Urinary bladder (tissue), 4 donors: ENCODE measurements around the gene RDH8. TPM values are rescaled to one million over a fixed set of nuclear protein-coding genes. Genes with fewer than 3 reads are reported as not detected.

ENCODE experiments used
- DNase-seq: peaks from one replicate; pipeline ENCODE4 v3.0.0-alpha.2; 2015; ENCODE audit errors: extremely low spot score
- H3K27ac ChIP-seq: one replicate; pipeline ENCODE4 v1.5.1; 2013; ENCODE audit warnings: low read depth, mild to moderate bottlenecking, moderate library complexity
- H3K36me3 ChIP-seq: one replicate; pipeline ENCODE4 v1.6.1; 2013; ENCODE audit warnings: mild to moderate bottlenecking, moderate library complexity; ENCODE audit not compliant: insufficient read depth
- H3K4me1 ChIP-seq: one replicate; pipeline ENCODE4 v1.6.1; 2013; ENCODE audit warnings: mild to moderate bottlenecking, moderate library complexity; ENCODE audit not compliant: insufficient read depth
- H3K4me3 ChIP-seq: one replicate; pipeline ENCODE4 v1.5.1; 2013; ENCODE audit warnings: low read depth, low read length
- WGBS: extraction: QIAGEN DNeasy Blood & Tissue Kit; methylation state at CpG from one replicate; pipeline ENCODE4 v1.1.7; 2013; 5-methylcytosine and 5-hydroxymethylcytosine counted together
- polyA plus RNA-seq: library from polyadenylated mRNA; stranded (reverse); fragments of 200-250 nt; gene quantifications from one replicate; pipeline ENCODE4 v1.2.3, GENCODE V29; 2013
- total RNA-seq: library from RNA; depleted of rRNA; stranded (reverse); fragments of >200 nt; gene quantifications from one replicate; pipeline ENCODE4 v1.2.3, GENCODE V29; 2014
- donor health status: healthy with polysubstance abuse.
- donor health status: healthy.

RDH8 gene
- total and polyA plus RNA-seq, 2 donors, result not detected

DNA sequence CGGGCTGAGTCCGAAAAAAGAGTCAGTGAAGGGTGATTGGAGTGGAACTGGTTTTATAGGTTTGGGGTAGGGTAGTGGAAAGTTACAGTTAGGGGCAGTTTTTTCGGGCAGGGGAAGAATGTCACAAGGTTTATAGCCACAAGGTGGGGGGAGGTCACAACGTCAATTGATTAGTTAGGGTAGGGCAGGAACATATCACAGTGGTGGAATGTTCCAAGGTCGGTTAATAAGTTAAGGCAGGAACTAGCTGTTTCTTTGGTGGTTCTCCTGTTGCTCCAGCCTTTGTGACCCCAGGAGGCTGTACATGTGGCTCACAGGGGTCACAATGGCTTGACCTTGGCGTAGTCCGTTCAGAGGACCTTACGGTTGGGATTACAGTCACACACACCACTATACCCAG lies 20.3 kb downstream of the RDH8 start:
- no peaks in the 10 kb centered on the region for H3K36me3 ChIP-seq
- H3K4me1 ChIP-seq, result no peaks in the 10 kb centered on the region
- DNase-seq, result no peak
- 59% methylated on average over 8 of the region's 8 CpGs for WGBS
- H3K27ac ChIP-seq, result no peak overlapping the region
- H3K4me3 ChIP-seq, result no peak overlapping the region

DNA sequence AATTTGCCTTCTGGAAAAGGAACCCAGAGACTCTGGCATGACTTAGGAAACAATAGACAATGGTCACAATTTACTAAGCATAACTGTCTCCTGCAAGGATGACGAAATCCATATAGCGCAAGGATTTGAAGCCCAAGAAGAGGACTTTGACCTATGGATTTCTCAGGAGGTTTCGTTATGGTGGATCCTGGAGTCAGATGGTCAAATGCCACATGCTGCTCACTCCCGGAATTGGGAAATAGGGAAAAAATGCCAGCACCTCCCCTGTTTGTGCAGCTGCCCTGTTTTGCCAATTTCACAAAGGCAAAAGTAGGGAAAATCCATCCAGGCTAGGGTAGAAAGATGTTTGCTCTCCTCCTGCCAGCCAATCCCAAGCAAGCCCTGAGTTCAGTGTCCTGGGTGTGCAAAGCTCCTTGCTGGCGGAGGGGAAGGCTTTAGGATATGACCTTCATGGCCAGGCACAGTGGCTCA lies 23.4 kb downstream of the RDH8 start:
- no peak overlapping the region for H3K4me3 ChIP-seq
- H3K36me3 ChIP-seq, result no peaks in the 10 kb centered on the region
- no peaks in the 10 kb centered on the region for H3K4me1 ChIP-seq
- DNase-seq, result no peak
- no peak overlapping the region for H3K27ac ChIP-seq
- WGBS, result 76% methylated on average over 5 of the region's 5 CpGs

DNA sequence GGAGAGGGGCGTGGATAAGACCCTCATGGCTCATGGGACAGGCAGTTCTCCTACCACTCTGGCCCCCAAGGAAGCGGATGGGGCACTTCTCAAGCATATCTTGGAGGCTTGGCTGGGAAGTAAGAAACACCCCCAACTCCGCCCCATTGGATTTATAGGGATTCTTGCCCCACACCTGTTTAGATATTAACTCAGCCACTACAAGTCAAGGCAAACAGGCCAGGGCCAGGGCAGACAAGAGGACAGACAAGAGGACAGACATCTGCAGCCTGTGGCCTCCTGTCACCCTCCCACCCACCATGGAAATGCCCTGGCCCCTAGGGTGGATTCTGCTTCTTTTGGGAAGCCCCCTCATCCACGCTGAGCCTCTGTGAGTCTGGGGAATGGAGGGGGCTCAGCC lies 24.1 kb downstream of the RDH8 start:
- no peak for DNase-seq
- Histone ChIP-seq H3K4me3 (no peak overlapping the region), H3K36me3 (no peaks in the 10 kb centered on the region), H3K27ac (no peak overlapping the region), H3K4me1 (no peaks in the 10 kb centered on the region)
- WGBS, result 60% methylated on average over 4 of the region's 4 CpGs

DNA sequence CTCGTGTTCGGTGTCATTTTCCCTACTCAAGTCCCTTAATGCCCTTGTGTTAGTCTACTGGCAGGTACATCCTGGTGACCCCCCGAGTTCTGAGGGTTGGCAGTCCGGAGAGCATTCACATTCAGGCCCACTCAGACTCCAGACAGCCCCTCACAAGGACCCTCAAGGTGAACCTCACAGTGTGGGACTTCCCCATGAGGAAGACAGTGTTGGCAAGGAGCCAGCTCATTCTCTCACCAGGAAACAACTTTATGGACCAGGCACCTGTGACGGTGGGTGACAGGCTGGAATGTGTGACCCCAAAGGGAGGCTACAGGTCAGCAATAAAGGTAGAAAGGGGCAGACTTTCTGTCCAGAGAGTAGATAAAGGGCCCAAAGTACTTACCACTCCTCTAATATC lies 24.5 kb downstream of the RDH8 start:
- DNase-seq, result no peak
- no peak overlapping the region for H3K27ac ChIP-seq
- WGBS, result 57% methylated on average over 5 of the region's 5 CpGs
- no peaks in the 10 kb centered on the region for H3K36me3 ChIP-seq
- no peak overlapping the region for H3K4me3 ChIP-seq
- no peaks in the 10 kb centered on the region for H3K4me1 ChIP-seq

DNA sequence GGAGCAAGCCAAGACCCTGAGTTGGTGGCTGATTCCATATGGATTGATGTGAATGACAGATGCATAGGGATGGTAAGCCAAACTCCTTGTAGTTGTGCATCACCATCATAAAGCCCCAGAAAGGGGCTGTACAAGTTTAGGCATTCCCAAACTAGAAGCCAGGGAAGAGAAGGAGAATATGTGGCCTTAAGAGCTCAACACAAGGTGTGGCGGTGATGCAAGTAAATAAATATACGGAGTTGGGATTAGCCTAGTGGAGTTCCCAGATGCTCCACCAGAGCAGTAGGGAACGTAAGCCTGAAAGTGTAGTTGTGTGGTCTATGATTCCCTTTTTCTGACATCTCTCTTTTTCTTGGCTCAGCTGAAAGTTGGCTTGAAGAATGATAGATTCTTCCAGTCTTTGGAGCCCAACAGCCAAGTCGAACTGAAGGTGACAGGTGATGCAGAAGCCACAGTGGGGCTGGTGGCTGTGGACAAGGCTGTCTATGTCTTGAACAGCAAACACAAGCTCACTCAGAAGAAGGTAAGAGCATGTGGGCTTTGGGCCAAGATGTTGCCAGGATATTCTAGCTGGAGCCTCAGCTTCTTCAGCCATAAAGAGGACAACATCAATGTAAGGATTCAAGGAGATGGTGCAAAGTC lies 30.1 kb downstream of the RDH8 start:
- 75% methylated on average over 4 of the region's 4 CpGs for WGBS
- H3K4me1 ChIP-seq, result no peaks in the 10 kb centered on the region
- no peaks in the 10 kb centered on the region for H3K36me3 ChIP-seq
- H3K27ac ChIP-seq, result no peak overlapping the region
- H3K4me3 ChIP-seq, result no peak overlapping the region
- DNase-seq, result no peak

DNA sequence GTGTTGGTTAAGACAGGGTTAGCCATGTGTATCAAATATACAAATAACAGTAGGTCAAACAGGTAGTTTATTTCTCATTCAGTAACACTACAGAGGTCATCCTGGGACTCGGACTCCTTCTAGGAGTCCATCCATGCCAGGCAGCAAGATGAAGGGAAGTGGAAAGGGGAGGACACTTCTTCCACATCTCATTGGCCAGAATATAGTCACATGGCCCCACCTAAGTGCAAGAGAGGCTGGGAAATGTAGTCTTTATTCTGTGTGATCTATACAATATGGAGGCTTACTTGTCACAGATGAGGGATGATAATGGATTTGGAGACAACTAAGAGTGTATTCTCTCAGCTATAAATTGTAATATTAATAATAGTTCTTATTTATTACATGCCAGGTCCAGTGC lies 31.1 kb downstream of the RDH8 start:
- Histone ChIP-seq H3K4me1 (no peaks in the 10 kb centered on the region), H3K27ac (no peak overlapping the region), H3K36me3 (no peaks in the 10 kb centered on the region), H3K4me3 (no peak overlapping the region)
- 80% methylated on average over 1 of the region's 1 CpG for WGBS
- DNase-seq, result no peak

DNA sequence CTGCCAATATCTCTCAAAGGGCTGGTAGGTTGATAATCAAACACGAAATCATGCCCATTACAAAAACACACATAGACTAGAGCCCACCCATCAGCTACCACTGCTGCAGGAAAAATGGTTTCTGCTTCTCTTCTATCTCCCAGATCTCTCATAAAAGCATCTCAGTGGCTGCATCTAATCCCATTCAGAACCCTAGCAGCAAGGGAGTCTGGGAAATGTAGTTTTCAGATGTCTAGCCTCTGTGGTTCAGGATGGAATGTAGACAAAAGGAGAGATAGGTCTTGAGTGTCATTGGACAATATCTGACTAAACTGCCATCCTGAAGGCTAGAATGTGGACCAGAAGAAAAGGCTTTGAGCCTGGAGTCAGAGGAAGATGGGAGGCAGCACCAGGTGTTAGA lies 32.1 kb downstream of the RDH8 start:
- no peaks in the 10 kb centered on the region for H3K36me3 ChIP-seq
- H3K4me3 ChIP-seq, result no peak overlapping the region
- no peak for DNase-seq
- H3K27ac ChIP-seq, result no peak overlapping the region
- H3K4me1 ChIP-seq, result no peaks in the 10 kb centered on the region
- 55% methylated on average over 1 of the region's 1 CpG for WGBS

DNA sequence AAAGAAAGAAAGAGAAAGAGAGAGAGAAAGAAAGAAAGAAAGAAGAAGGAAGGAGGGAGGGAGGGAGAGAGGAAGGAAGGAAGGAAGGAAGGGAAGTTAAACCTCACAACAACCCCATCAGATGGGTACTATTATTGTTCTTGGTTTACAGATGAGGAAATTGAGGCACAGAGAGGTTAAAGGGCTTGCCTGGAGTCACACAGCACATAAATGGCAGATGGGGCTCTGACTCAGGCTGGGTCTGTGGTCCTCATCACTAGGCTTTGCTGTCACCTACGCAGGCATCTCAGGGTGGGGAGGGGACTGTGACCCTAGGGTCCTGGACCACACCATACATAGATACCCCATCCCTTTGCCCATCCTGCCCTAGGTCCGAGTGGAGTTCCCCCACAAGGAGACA lies 36.3 kb downstream of the RDH8 start:
- H3K27ac ChIP-seq, result no peak overlapping the region
- WGBS, result 75% methylated on average over 2 of the region's 2 CpGs

DNA sequence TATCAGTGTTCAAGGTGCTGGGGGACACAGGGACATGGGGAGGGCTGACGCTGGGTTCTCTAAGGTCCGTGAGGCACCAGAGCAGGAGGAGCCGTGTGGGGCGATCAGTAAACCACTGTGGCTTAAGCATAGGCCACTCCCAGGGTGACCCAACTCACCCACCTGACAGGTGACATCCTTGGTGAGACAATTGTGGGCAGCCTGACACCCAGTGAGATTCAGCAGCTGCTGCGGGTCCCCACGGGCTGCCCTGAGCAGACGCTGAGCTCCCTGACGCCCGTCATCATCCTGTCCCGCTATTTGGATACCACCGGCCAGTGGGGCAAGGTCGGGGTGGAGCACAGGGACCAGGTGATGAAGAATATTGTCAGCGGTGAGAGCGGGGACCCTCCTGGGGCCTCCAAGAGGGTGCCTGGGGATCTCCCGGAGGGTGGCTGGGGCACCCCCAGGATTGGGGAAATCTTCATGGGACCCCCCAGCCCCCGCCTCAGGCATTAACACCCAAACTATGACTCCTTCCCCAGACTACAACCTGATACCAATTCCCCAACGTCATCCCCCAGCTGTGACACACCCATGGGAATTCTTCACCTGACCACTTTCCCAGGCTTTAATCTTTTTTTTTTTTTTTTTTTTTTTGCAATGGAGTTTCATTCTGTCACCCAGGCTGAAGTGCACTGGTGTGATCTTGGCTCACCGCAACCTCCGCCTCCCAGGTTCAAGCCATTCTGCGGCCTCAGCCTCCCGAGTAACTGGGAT lies 39.5 kb downstream of the RDH8 start:
- no peaks in the 10 kb centered on the region for H3K36me3 ChIP-seq
- H3K4me1 ChIP-seq, result no peaks in the 10 kb centered on the region
- H3K27ac ChIP-seq, result no peak overlapping the region
- whole genome bisulfite sequencing, result 78% methylated on average over 21 of the region's 21 CpGs
- H3K4me3 ChIP-seq, result no peak overlapping the region
- DNase-seq, result no peak

More for the DNA sequence above, 36.3 kb downstream of the RDH8 start:
- Histone ChIP-seq H3K4me1 (no peaks in the 10 kb centered on the region), H3K4me3 (no peak overlapping the region), H3K36me3 (no peaks in the 10 kb centered on the region)
- no peak for DNase-seq

DNA sequence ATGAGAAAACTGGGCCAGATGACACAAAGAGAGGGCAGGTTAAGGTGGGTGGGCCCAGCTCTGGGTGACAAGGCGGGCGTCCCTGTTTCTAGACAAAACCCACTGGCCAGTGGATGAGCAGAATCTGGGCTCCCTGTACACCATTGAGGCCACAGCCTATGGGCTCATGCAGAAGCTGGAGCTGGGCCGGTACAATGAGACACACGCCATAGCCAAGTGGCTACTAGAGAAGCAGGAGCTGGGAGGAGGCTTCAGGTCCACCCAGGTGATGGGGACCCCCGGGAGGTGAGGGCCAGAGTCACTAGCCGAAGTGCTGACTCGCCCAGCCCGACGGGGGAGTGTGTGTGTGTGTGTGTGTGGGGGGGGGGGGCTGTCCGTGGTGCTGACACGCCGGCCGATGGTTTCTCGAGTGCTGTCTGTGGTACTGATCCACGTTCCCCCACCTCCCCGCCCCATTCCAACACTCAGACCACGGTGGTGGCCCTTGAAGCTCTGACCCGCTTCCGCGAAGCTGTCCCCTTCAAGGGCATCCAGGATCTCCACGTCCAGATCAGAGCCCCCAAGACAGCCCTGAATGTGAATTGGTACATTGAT lies 48.5 kb downstream of the RDH8 start:
- no peaks in the 10 kb centered on the region for H3K36me3 ChIP-seq
- DNase-seq, result no peak
- no peaks in the 10 kb centered on the region for H3K4me1 ChIP-seq
- WGBS, result 22% methylated on average over 21 of the region's 21 CpGs
- H3K4me3 ChIP-seq, result no peak overlapping the region
- H3K27ac ChIP-seq, result no peak overlapping the region

DNA sequence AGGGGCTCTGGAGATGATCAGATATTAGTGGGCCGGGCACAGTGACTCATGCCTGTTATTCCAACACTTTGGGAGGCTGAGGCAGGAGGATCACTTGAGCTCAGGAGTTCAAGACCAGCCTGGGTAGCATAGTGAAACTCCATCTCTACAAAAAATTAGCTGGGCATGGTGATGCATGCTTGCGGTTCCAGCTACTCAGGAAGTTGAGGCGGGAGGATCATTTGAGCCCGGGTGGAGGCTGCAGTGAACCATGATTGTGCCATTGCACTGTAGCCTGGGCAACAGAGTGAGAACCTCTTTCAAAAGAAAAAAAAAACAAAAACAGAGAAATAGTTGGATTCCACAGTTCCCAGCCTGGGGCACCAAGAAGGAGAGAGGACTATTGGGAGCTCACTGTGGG lies 54.9 kb downstream of the RDH8 start:
- DNase-seq, result no peak
- Histone ChIP-seq H3K4me1 (no peaks in the 10 kb centered on the region), H3K27ac (no peak overlapping the region), H3K36me3 (no peaks in the 10 kb centered on the region), H3K4me3 (no peak overlapping the region)
- WGBS, result 65% methylated on average over 4 of the region's 4 CpGs

DNA sequence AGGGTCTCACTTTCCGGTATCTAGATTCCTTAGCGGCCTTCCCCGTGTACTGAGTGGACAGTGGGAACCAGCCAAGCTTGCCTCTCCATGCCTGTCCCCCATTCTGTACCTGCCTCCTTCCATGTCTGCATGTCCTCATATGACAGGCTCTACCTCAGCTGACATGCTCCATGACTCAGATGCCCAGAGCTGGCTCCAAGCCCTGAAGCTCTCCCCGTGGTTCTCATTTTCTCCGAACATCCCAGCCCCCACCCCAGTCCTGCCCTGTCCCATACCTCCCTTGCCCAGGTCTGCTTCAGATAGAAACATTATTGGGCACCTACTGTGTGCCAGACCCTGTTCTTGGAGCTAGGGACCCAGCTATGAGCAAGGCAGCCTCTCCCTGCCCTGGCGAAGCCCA lies 55.8 kb downstream of the RDH8 start:
- H3K36me3 ChIP-seq, result no peaks in the 10 kb centered on the region
- H3K4me1 ChIP-seq, result no peaks in the 10 kb centered on the region
- H3K27ac ChIP-seq, result no peak overlapping the region
- 64% methylated on average over 6 of the region's 6 CpGs for WGBS
- H3K4me3 ChIP-seq, result no peak overlapping the region
- DNase-seq, result no peak

DNA sequence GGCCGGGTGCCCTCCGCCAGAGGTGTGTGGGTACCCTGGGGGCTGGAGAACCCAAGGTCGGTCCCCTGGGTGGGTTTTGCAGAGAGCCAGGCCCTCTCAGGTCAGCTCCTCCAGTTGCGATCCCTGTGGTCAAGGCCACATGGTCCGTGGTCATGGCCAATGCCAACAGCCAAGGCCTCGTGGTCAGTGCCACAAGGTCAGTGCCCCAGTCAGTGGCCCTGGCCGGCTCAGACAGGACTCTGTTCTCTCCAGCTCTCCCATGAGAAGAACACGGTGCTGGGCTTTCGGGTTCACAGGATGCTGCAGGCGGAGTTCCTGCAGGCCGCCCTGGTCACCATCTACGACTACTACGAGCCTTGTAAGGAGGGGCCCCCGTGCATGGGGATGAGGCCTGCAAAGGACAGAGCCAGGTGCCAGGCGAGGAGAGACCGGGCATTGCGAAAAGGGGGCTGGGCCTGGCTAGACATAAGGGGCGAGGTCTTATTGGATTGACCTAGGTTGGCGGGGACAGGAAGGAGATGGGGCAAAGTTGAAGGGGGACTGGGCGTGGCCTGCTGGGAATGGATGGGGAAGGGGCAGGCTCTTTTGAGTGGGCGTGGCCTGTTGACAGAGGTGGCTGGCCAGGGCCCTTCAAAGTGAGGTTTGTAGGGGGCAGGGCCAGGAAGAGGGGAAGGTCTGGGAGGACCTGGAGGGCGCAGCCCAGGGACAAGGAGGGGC lies 57.6 kb downstream of the RDH8 start:
- H3K4me1 ChIP-seq, result no peaks in the 10 kb centered on the region
- H3K36me3 ChIP-seq, result no peaks in the 10 kb centered on the region
- no peak overlapping the region for H3K4me3 ChIP-seq
- no peak for DNase-seq
- 72% methylated on average over 22 of the region's 22 CpGs for WGBS
- no peak overlapping the region for H3K27ac ChIP-seq
